Heart left ventricle (tissue), 13 donors: ENCODE measurements around the gene CD83.

Experiments used
- POLR2A ChIP-seq, 2 donors: fragments of 450-650 bp; IDR thresholded peaks; one replicate each; pipeline ENCODE4 v1.6.1; 2017; ENCODE audit warnings: antibody characterized with exemption in 2 of 2, mild to moderate bottlenecking in 2 of 2, moderate library complexity in 2 of 2
- TF ChIP-seq, protein P1 (sequence below), 12 donors: fragments of 200-600 bp; sonication (generic) in 4 of 12; IDR thresholded peaks; one replicate each; pipeline versions ENCODE4 v1.5.0 to v1.8.0; 2018 to 2022; ENCODE audit warnings: antibody characterized with exemption in 12 of 12, mild to moderate bottlenecking in 5 of 12
- donor health status: ischemic (EF 13 %, LVEDD 7.1; RV severe dilation, severe dysfunction).
- donor health status: DM: no; HTN: yes; CAD: no.
- donor health status: DM: no; HTN: no; CAD: no.
- donor health status: ischemic (EF 25% LVEDD 6.9; RV normal size, moderate dysfunction).
- donor health status: ischemic (EF 25% LVEDD 5.7; RV mildly dilated, moderate dysfunction).
- donor health status: ischemic (EF 35%, LVEDD 5.7; RV mildly dilated, moderate dysfunction).
- donor health status: nonischemic (EF 11% LVEDD 7.7; RV severe dilation, severe dysfunction).
- donor health status: DM: yes; HTN: yes; CAD: no.
- donor health status: PGD.
- donor health status: ischemic (EF 29% LVEDD 5.4; RV normal size, mild dysfunction).
- donor health status: nonischemic (EF 23%, LVEDD 6.1; RV moderate dilation, normal function).

DNA sequence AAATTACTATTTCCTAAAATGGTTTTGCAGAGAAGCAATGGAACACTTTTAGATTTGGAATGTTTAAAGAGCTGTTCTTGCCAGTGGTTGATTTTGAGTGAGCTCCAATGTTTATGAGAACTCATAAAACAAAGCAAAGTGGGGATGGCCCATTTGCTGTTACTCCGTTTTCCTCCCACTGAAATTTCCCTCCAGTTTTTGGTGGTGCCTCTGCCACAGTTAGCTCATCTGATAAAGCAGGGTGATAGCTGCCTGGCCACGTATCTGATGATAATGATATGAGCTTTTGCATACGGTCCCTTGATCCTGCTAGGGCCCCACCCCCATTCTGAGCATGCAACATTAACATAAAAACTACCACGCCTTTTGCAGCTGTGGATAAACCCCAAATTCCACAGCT, 10.4 kb downstream of the CD83 start:
- TF ChIP-seq, protein P1, sequence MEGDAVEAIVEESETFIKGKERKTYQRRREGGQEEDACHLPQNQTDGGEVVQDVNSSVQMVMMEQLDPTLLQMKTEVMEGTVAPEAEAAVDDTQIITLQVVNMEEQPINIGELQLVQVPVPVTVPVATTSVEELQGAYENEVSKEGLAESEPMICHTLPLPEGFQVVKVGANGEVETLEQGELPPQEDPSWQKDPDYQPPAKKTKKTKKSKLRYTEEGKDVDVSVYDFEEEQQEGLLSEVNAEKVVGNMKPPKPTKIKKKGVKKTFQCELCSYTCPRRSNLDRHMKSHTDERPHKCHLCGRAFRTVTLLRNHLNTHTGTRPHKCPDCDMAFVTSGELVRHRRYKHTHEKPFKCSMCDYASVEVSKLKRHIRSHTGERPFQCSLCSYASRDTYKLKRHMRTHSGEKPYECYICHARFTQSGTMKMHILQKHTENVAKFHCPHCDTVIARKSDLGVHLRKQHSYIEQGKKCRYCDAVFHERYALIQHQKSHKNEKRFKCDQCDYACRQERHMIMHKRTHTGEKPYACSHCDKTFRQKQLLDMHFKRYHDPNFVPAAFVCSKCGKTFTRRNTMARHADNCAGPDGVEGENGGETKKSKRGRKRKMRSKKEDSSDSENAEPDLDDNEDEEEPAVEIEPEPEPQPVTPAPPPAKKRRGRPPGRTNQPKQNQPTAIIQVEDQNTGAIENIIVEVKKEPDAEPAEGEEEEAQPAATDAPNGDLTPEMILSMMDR (IDR thresholded peaks at IDR 0.05) = no peak
- no peak for TF ChIP-seq POLR2A (IDR thresholded peaks at IDR 0.05)
